ENCODE measurements around the gene ADNP. TPM values are rescaled to one million over a fixed set of nuclear protein-coding genes. Genes with fewer than 3 reads are reported as not detected.

Gene ADNP
- polyA plus RNA-seq, 3 donors = 1.4 to 16.6 (median 3.3) TPM

DNA sequence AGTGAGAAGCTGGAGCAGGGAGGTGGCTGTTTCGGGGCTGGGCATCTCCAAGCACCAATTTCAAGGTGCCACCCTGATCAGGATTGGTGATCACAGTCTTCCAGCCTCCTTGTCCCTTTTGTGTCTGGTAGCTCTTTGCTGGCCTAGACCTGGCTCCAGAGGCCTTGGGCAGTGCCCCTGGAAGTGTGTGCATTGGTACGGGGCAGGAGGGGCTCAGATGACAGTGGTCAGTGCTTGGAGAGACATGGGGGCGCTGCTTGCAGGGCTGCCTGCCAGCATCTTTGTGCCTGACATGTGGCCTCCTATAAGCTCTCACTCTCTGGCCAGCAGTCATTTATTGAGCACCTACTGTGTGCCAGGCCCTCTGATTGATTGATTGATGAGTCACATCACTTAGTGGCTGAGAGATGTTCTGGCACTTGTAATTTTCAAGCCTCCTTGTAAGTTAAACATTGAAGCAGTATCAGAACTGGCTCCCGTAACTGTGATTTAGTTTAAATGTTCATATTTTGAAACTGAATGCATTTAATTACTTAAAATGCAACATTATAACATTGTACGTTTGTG, 74.7 kb downstream of the ADNP start:
- Mint-ChIP-seq H3K4me3 (no peak overlapping the region), H3K9me3 (no peaks in the 10 kb centered on the region), H3K36me3 (no peaks in the 10 kb centered on the region), H3K4me1 (peaks cover under 1% of the 10 kb centered on the region), H3K27ac (no peak overlapping the region), H3K27me3 (ENCODE audit: low read depth in 3 of 3) (no peaks in the 10 kb centered on the region)
- TF ChIP-seq CTCF (IDR thresholded peaks at IDR 0.05) = no peak
- no peak overlapping the region for H3K9ac ChIP-seq (ENCODE audit: insufficient read depth, low read length, poor library complexity, severe bottlenecking)
- no peak overlapping the region for H3K4me3 ChIP-seq (replicated peaks in 1 of 3; ENCODE audit: low read depth in 2 of 3, low read length in 3 of 3)
- H2AFZ ChIP-seq (ENCODE audit: insufficient read depth, low read depth, low read length, poor library complexity, severe bottlenecking) = no peak overlapping the region
- H3K4me2 ChIP-seq (replicated peaks; ENCODE audit: extremely low read depth, low read length, poor library complexity, severe bottlenecking) = no peak overlapping the region
- no peaks in the 10 kb centered on the region for H3K9me3 ChIP-seq (replicated peaks in 1 of 2; ENCODE audit: control insufficient read depth in 1 of 2, insufficient read depth in 1 of 2, low read length in 2 of 2)
- WGBS (ENCODE audit: insufficient coverage) = 100% methylated on average over 2 of the region's 5 CpGs
- H3K36me3 ChIP-seq (replicated peaks in 1 of 2; ENCODE audit: control insufficient read depth in 1 of 2, insufficient read depth in 2 of 2, low read length in 2 of 2) = no peaks in the 10 kb centered on the region
- intact Hi-C loops (cut with micrococcal nuclease) = no loop called here
- no peaks in the 10 kb centered on the region for H4K20me1 ChIP-seq (ENCODE audit: insufficient read depth, low read length)
- no peak overlapping the region for H3K27ac ChIP-seq (ENCODE audit: low read depth in 1 of 2, low read length in 2 of 2)
- no peaks in the 10 kb centered on the region for H3K79me2 ChIP-seq (ENCODE audit: insufficient read depth, low read length)
- no peaks in the 10 kb centered on the region for H3K4me1 ChIP-seq (ENCODE audit: control insufficient read depth in 1 of 2, insufficient read depth in 2 of 2, low read length in 2 of 2)
- no peak for DNase-seq
- H3K27me3 ChIP-seq (ENCODE audit: control insufficient read depth in 2 of 2, insufficient read depth in 2 of 2, low read length in 2 of 2) = no peaks in the 10 kb centered on the region

DNA sequence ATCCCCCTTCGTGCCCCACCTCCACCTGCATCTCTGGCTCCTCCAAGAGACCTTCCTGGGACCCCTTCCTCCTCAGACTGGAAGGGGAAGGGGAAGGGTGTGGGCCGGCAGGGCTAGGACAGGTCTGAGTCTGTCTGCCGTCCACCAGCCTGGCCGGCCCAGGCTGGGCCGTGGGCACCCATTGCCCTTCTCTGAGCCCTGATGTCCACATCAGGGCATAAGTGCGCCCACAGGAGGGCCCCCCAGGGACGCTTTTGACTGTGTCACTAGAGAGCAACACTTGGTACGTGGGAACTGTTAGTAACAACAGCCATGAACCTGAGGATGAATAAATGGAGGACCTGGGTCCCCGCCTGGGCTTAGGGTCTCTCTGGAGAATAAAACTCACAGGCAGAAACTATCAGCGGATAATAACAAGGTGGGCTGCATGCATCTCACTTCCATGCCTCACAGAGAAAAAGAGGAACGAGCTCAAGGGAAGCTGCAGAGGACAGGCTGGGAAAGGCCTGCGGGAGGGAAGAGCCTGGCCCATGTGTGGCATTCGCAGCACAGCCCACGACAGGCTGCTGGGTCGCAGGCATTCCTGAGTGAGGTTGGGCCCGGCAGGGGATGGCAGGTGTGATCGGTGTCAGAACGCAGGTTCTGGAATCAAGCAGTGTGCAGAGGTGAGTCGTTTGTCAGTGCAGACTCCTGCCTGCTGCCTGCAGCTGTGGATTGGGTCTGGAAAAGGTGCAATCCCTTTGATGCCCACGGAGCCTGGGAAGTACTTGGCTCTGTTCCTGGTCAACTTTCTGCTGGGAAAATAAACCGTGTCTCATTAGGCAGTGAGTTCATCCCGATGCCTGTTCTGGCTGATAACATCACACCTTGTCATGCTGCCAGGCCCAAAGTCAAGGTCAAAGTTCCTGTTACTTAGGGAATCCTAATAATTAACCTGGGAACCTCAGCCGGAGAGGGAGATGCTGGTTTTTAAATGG, 75.5 kb downstream of the ADNP start:
- H3K36me3 ChIP-seq (replicated peaks in 1 of 2; ENCODE audit: control insufficient read depth in 1 of 2, insufficient read depth in 2 of 2, low read length in 2 of 2) = no peaks in the 10 kb centered on the region
- TF ChIP-seq CTCF (IDR thresholded peaks at IDR 0.05) = no peak
- H3K9ac ChIP-seq (ENCODE audit: insufficient read depth, low read length, poor library complexity, severe bottlenecking) = no peak overlapping the region
- no peaks in the 10 kb centered on the region for H4K20me1 ChIP-seq (ENCODE audit: insufficient read depth, low read length)
- peaks cover 0 to 4% of the 10 kb centered on the region in 2 donors for H3K4me1 ChIP-seq (ENCODE audit: control insufficient read depth in 1 of 2, insufficient read depth in 2 of 2, low read length in 2 of 2)
- H3K36me3 Mint-ChIP-seq = no peaks in the 10 kb centered on the region
- no peaks in the 10 kb centered on the region for H3K79me2 ChIP-seq (ENCODE audit: insufficient read depth, low read length)
- no peak overlapping the region for H3K4me3 ChIP-seq (replicated peaks in 1 of 3; ENCODE audit: low read depth in 2 of 3, low read length in 3 of 3)
- intact Hi-C loops (cut with micrococcal nuclease) = no loop called here
- no peaks in the 10 kb centered on the region for H3K27me3 Mint-ChIP-seq (ENCODE audit: low read depth in 3 of 3)
- H3K4me2 ChIP-seq (replicated peaks; ENCODE audit: extremely low read depth, low read length, poor library complexity, severe bottlenecking) = no peak overlapping the region
- WGBS (ENCODE audit: insufficient coverage) = 85% methylated on average over 21 of the region's 23 CpGs
- H3K9me3 Mint-ChIP-seq = no peaks in the 10 kb centered on the region
- H3K9me3 ChIP-seq (replicated peaks in 1 of 2; ENCODE audit: control insufficient read depth in 1 of 2, insufficient read depth in 1 of 2, low read length in 2 of 2) = no peaks in the 10 kb centered on the region
- no peak for DNase-seq
- no peak overlapping the region for H3K4me3 Mint-ChIP-seq
- no peak overlapping the region for H3K27ac Mint-ChIP-seq
- H2AFZ ChIP-seq (ENCODE audit: insufficient read depth, low read depth, low read length, poor library complexity, severe bottlenecking) = no peak overlapping the region
- H3K27me3 ChIP-seq (ENCODE audit: control insufficient read depth in 2 of 2, insufficient read depth in 2 of 2, low read length in 2 of 2) = no peaks in the 10 kb centered on the region
- peaks cover 5% of the 10 kb centered on the region for H3K4me1 Mint-ChIP-seq
- H3K27ac ChIP-seq (ENCODE audit: low read depth in 1 of 2, low read length in 2 of 2) = no peak overlapping the region
